K562 (cell line): ENCODE measurements around the gene ADM2. TPM values are rescaled to one million over a fixed set of nuclear protein-coding genes. Genes with fewer than 3 reads are reported as not detected.
A peak's percentile ranks its signal among the peaks of the same experiment; 100 is the strongest.

Experiments used
- ATAC-seq: fragments of 200-7000 bp; cut with Tn5 transposase; 3 replicates; pipeline ENCODE4 v1.9.1; 2020; ENCODE audit warnings: moderate library complexity
- BruUV-seq: library from RNA; stranded (reverse); fragments of 400-500 nt; replicated peaks from 2 replicates; lab custom pipeline; 2021; lab: Mats Ljungman, UMichigan
- CTCF ChIA-PET: fragments of 300-600 bp; formaldehyde crosslinking; extraction: SDS; loops from one replicate; lab custom pipeline; 2021; ENCODE audit warnings: low intra/inter-chr PET ratio; lab: Yijun Ruan, JAX
- POLR2A ChIA-PET: fragments of 300-600, 350-650 bp; sonication (Branson Sonifier 250); formaldehyde crosslinking; extraction: SDS; loops from one replicate; lab custom pipeline; 2021; ENCODE audit warnings: antibody characterized with exemption, inconsistent platforms; lab: Yijun Ruan, JAX
- DNase-seq, 4 experiments: peaks; one replicate each; pipeline versions ENCODE4 v3.0.0 to v3.0.0-alpha.2; 2011 to 2018; ENCODE audit warnings: low spot score in 3 of 4, mixed read lengths in 3 of 4; ENCODE audit errors: extremely low read depth in 1 of 4
- FAIRE-seq: peaks from 2 replicates; lab custom pipeline; 2011; peaks lifted over from hg19 to GRCh38; lab: Jason Lieb, UNC
- H2AFZ ChIP-seq: 2 replicates; pipeline ENCODE4 v1.6.0; 2011; ENCODE audit warnings: low read depth, low read length, control low read depth, inconsistent platforms
- H3K27ac ChIP-seq: fragments of 200-600 bp; 3 replicates; pipeline ENCODE4 v1.8.0; 2011; ENCODE audit warnings: low read depth, mild to moderate bottlenecking, control low read depth, inconsistent platforms, low read length, moderate library complexity, mixed read lengths; ENCODE audit errors: extremely low read depth
- H3K27me3 ChIP-seq, 2 experiments: fragments of 300-600 bp in 1 of 2; 2 replicates in 1 of 2; 3 replicates in 1 of 2; pipeline versions ENCODE4 v1.6.0 to v1.8.0; 2011; ENCODE audit warnings: inconsistent platforms in 2 of 2, low read length in 2 of 2, mild to moderate bottlenecking in 1 of 2, mixed read lengths in 1 of 2, moderate library complexity in 1 of 2; ENCODE audit not compliant: control insufficient read depth in 2 of 2, insufficient read depth in 2 of 2
- H3K36me3 ChIP-seq: fragments of 300-600 bp; 3 replicates; pipeline ENCODE4 v1.8.0; 2011; ENCODE audit warnings: mild to moderate bottlenecking, low read length, inconsistent platforms; ENCODE audit not compliant: control insufficient read depth, insufficient read depth
- H3K4me1 ChIP-seq, 2 experiments: fragments of 200-600 bp in 1 of 2; replicated peaks in 1 of 2; 2 replicates in 1 of 2; 3 replicates in 1 of 2; pipeline versions ENCODE4 v1.5.1 to v1.8.0; 2011; ENCODE audit warnings: inconsistent platforms in 2 of 2, low read length in 2 of 2, mild to moderate bottlenecking in 1 of 2, mixed read lengths in 1 of 2, moderate library complexity in 1 of 2; ENCODE audit not compliant: control insufficient read depth in 2 of 2, insufficient read depth in 2 of 2
- H3K4me2 ChIP-seq: 2 replicates; pipeline ENCODE4 v1.6.1; 2011; ENCODE audit warnings: low read length, control low read depth, inconsistent platforms, mixed read lengths; ENCODE audit not compliant: insufficient read depth
- H3K4me3 ChIP-seq: fragments of 200-600 bp; sonication (generic), shearing (Covaris generic); 2 replicates; pipeline ENCODE4 v1.5.1; 2016; ENCODE audit warnings: control low read depth, inconsistent platforms
- H3K79me2 ChIP-seq: fragments of 200-600 bp; 3 replicates; pipeline ENCODE4 v1.8.0; 2011; ENCODE audit warnings: low read length, inconsistent platforms; ENCODE audit not compliant: control insufficient read depth, insufficient read depth
- H3K9ac ChIP-seq, 2 experiments: 2 replicates each; pipeline versions ENCODE4 v1.6.0 to v1.6.1; 2011; ENCODE audit warnings: low read depth in 2 of 2, low read length in 2 of 2, control low read depth in 1 of 2, inconsistent platforms in 1 of 2, mild to moderate bottlenecking in 1 of 2, mixed read lengths in 1 of 2; ENCODE audit not compliant: insufficient read depth in 1 of 2
- H3K9me1 ChIP-seq: one replicate; pipeline ENCODE4 v1.6.0; 2011; ENCODE audit warnings: inconsistent platforms, mild to moderate bottlenecking, low read length, moderate library complexity; ENCODE audit not compliant: control insufficient read depth, insufficient read depth
- H3K9me3 ChIP-seq: replicated peaks from 2 replicates; pipeline ENCODE4 v1.5.1; 2011; ENCODE audit warnings: low read depth, low read length, inconsistent platforms; ENCODE audit not compliant: control insufficient read depth, insufficient read depth
- H4K20me1 ChIP-seq: replicated peaks from 2 replicates; pipeline ENCODE4 v1.6.1; 2011; ENCODE audit warnings: low read length, inconsistent platforms, mixed read lengths; ENCODE audit not compliant: control insufficient read depth, insufficient read depth
- CTCF ChIP-seq, 3 experiments: IDR thresholded peaks in 2 of 3; conservative IDR thresholded peaks in 1 of 3; 2 replicates each; pipeline ENCODE4 v1.5.1; 2011 to 2012; ENCODE audit warnings: low read length in 3 of 3, mild to moderate bottlenecking in 3 of 3, control low read depth in 2 of 3, improper control_type of control experiment in 1 of 3, inconsistent platforms in 1 of 3, low read depth in 1 of 3, mixed read lengths in 1 of 3, moderate library complexity in 1 of 3; ENCODE audit not compliant: insufficient read depth in 2 of 3
- EGR1 ChIP-seq: fragments of 450-650 bp; conservative IDR thresholded peaks from 2 replicates; pipeline ENCODE4 v1.6.1; 2017; ENCODE audit warnings: mild to moderate bottlenecking
- EHMT2 ChIP-seq: fragments of 450-650 bp; IDR thresholded peaks from 2 replicates; pipeline ENCODE4 v1.6.1; 2018; ENCODE audit warnings: antibody characterized with exemption
- JUND ChIP-seq, 2 experiments: IDR thresholded peaks; 2 replicates in 1 of 2; 3 replicates in 1 of 2; pipeline ENCODE4 v1.6.1; 2011; ENCODE audit warnings: borderline replicate concordance in 2 of 2, low read depth in 2 of 2, low read length in 2 of 2, improper control_type of control experiment in 1 of 2, missing biosample characterization in 1 of 2, missing genetic modification characterization in 1 of 2, missing genetic modification reagents in 1 of 2
- NELFE ChIP-seq: IDR thresholded peaks from 2 replicates; pipeline ENCODE4 v1.6.1; 2011; ENCODE audit warnings: mild to moderate bottlenecking; ENCODE audit not compliant: insufficient read depth, insufficient read length
- NRF1 ChIP-seq, 2 experiments: fragments of 450-650 bp; IDR thresholded peaks in 1 of 2; conservative IDR thresholded peaks in 1 of 2; 2 replicates each; pipeline ENCODE4 v1.6.1; 2014; ENCODE audit warnings: mild to moderate bottlenecking in 2 of 2
- PCBP2 ChIP-seq: fragments of 200-400 bp; formaldehyde crosslinking; IDR thresholded peaks from 2 replicates; pipeline ENCODE4 v1.6.1; 2018; ENCODE audit warnings: low read length, low read depth, mild to moderate bottlenecking, moderate library complexity; ENCODE audit not compliant: poor library complexity, severe bottlenecking
- POLR3G ChIP-seq: IDR thresholded peaks from 2 replicates; pipeline ENCODE4 v1.6.1; 2011; ENCODE audit not compliant: insufficient read length, insufficient replicate concordance; ENCODE audit errors: extremely low read depth
- RBM17 ChIP-seq: fragments of 200-400 bp; formaldehyde crosslinking; IDR thresholded peaks from 2 replicates; pipeline ENCODE4 v1.6.1; 2017; ENCODE audit warnings: low read depth, mild to moderate bottlenecking, low read length, borderline replicate concordance
- SOX6 ChIP-seq: fragments of 450-650 bp; IDR thresholded peaks from 2 replicates; pipeline ENCODE4 v1.6.1; 2014; ENCODE audit warnings: mild to moderate bottlenecking
- ZKSCAN8 ChIP-seq: fragments of 200-800 bp; sonication (Bioruptor generic); IDR thresholded peaks from 2 replicates; pipeline ENCODE4 v1.6.1; 2016; ENCODE audit warnings: missing genetic modification characterization, missing compliant biosample characterization
- ZNF766 ChIP-seq: fragments of 200-800 bp; sonication (Bioruptor generic); conservative IDR thresholded peaks from 2 replicates; pipeline ENCODE4 v1.6.1; 2016; ENCODE audit warnings: missing genetic modification characterization, missing compliant biosample characterization
- WGBS: fragments of 100-300 bp; shearing (Covaris generic); methylation state at CpG from one replicate; pipeline ENCODE4 v1.1.6; 2016; ENCODE audit warnings: low coverage, mixed read lengths; ENCODE audit not compliant: insufficient coverage; ENCODE audit errors: missing lambda C conversion rate; 5-methylcytosine and 5-hydroxymethylcytosine counted together
- in situ Hi-C: fragments of 300-500 bp; cut with MboI; formaldehyde crosslinking; loops from 4 replicates; pipeline ENCODE4 v1.15.0; 2018; ENCODE audit warnings: inconsistent platforms, mixed read lengths
- intact Hi-C: fragments of 100-400 bp; cut with micrococcal nuclease; formaldehyde crosslinking; loops from 2 replicates; pipeline ENCODE4 v1.14.2; 2022
- polyA plus RNA-seq, 8 experiments: library from polyadenylated mRNA; depleted of rRNA in 4 of 8; stranded (reverse) in 5 of 8; unstranded in 3 of 8; fragments of >200 nt; fragmentation: Nextera tagmentation in 2 of 8; fragmentation: Illumina TruSeq in 1 of 8; extraction: Ambion mirVana in 2 of 8; extraction: Trizol in 1 of 8; gene quantifications; 2 replicates each; pipeline versions ENCODE4 v1.2.1 to v1.2.3, GENCODE V29; 2011 to 2014; ENCODE audit warnings: inconsistent platforms in 1 of 8, missing spikeins in 1 of 8
- total RNA-seq, 7 experiments: library from RNA; depleted of rRNA in 6 of 7; stranded (reverse); fragments of >200 nt in 6 of 7; fragmentation: Illumina TruSeq in 2 of 7; extraction: Trizol in 2 of 7; gene quantifications; 2 replicates each; pipeline versions ENCODE4 v1.2.1 to v1.2.3, GENCODE V29; 2011 to 2021; ENCODE audit warnings: low replicate concordance in 1 of 7

ADM2 gene
- total and polyA plus RNA-seq, 9 of the 15 experiments (the other 6 are each of a cell fraction or from before 2014, with no cell fraction given), result 0.11 to 5.1 (median 0.38) TPM

DNA sequence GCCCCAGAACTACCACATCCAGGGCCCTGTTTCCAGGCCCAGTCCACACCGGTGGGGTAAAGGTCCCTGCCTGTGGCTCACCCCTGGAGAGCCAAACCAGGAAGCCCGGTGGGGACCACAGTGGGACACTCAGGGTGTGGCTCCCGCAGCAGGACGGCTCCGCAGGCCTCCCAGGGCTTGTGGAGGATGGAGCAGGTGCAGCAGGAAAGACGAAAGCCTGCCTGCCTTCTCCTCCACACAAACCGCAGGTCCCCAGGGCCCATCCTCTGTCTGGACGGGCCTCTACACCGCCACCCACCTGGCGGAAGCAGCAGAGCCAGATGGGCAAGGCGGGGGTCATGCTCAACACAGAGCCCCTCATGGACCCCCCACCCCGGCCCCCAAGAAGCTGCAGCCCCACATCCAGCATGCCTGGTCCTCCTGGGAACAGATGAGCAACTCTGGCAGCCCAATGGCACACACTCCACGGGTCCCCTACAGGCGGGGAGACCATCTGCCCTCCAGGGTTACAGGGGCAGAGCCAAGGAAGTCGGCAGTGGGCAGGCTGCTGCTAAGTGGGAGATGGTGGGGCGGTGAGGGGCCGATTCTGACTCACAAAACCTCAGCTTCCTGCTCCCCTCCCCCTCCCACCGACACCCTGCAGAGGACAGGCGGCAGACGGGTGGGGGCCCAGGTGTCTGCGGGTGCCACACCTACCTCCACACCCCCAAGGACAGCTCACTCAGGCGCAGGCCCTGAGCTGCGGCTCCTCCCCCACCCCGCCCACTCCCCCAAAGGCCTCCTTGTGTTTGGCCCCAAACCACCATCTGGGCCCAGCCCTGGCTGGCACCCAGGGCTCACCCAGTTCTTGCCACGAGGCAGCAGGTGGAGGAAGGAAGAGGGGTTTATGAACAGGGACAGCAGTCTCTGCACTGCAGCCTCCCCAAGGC is 11.7 kb upstream of the ADM2 start (continued):
- TF ChIP-seq NRF1 (conservative IDR thresholded peaks at IDR 0.05 in 1 of 2, IDR thresholded peaks at IDR 0.05 in 1 of 2), result peak; percentile 56 to 66; a peak in 3 of 4 replicates
- TF ChIP-seq CTCF (IDR thresholded peaks at IDR 0.05 in 2 of 3, conservative IDR thresholded peaks at IDR 0.05 in 1 of 3; ENCODE audit: insufficient read depth in 2 of 3, low read depth in 1 of 3, low read length in 3 of 3), result 0 out of 6 replicates have a peak, but pooled peaks of 1 of the 3 experiments have one; percentile 2
- no peak for TF ChIP-seq EHMT2
- TF ChIP-seq EGR1, result peak; percentile 45; the same call in 1 of the 2 replicates

DNA sequence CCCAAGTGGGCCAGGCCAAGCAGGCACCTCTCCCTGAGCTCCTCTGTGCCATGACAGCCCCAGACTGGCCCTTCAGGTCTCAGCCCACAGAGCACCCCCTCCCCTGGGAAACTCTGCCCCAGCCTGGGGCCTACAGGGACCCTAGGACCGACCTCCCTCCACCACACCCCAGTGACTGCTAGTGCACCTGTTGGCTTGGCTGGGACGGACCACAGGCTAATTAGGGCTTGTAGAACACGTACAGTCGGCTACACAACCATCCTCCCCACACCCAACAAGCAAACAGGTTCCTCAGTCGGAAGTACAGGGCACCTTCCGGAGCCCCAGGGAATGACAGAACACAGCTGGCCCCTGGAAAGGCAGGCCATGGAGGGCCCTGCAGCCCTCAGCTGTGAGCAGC is 10.9 kb upstream of the ADM2 start:
- intact Hi-C loops, result no loop called here
- Histone ChIP-seq H3K79me2 (peaks cover 57% of the 10 kb centered on the region), H3K4me2 (no peak overlapping the region), H4K20me1 (peaks cover 37% of the 10 kb centered on the region), H3K27me3 (no peaks in the 10 kb centered on the region), H3K4me1 (peaks cover 27 to 46% of the 10 kb centered on the region in 2 experiments), H3K36me3 (peaks cover 19% of the 10 kb centered on the region; the same call in 1 of the 3 replicates), H3K4me3 (no peak overlapping the region), H3K9ac (peak overlapping the region in 1 of 2 experiments; percentile 71; a peak in 2 of 4 replicates), H3K27ac (no peak overlapping the region), H3K9me1 (peaks cover 8% of the 10 kb centered on the region), H2AFZ (no peak overlapping the region), H3K9me3 (no peaks in the 10 kb centered on the region)
- ChIA-PET POLR2A (interaction anchor here (0.5 to 1.2 kb wide), 4 partner anchors 19 to 917 kb away, joined by 3 to 4 read pairs (median 4); no protein-coding TSS in a partner anchor), CTCF (no interaction called here)
- WGBS, result 57% methylated on average over 3 of the region's 6 CpGs
- no TSS peak for BruUV-seq
- DNase-seq (no peak), ATAC-seq (no peak), FAIRE-seq (no peak)
- in situ Hi-C loops, result no loop called here
- TF ChIP-seq ZNF766 (CRISPR knock-in tag) (no peak), ZKSCAN8 (CRISPR knock-in tag) (no peak), JUND (IDR thresholded peaks at IDR 0.05; ENCODE audit: borderline replicate concordance, low read depth, low read length) (no peak), JUND (tag; IDR thresholded peaks at IDR 0.05; ENCODE audit: borderline replicate concordance, low read depth, low read length) (no peak), POLR3G (no peak), NELFE (no peak), RBM17 (no peak), PCBP2 (no peak), SOX6 (no peak)
- TF ChIP-seq, all 486 proteins: peak for 0
